ENCODE results near the gene CEP72.

The CEP72 gene

GRCh38 chr5:639584-640213 lies 27.6 kb downstream of the CEP72 start:
- DNase-seq, result no peak

DNA sequence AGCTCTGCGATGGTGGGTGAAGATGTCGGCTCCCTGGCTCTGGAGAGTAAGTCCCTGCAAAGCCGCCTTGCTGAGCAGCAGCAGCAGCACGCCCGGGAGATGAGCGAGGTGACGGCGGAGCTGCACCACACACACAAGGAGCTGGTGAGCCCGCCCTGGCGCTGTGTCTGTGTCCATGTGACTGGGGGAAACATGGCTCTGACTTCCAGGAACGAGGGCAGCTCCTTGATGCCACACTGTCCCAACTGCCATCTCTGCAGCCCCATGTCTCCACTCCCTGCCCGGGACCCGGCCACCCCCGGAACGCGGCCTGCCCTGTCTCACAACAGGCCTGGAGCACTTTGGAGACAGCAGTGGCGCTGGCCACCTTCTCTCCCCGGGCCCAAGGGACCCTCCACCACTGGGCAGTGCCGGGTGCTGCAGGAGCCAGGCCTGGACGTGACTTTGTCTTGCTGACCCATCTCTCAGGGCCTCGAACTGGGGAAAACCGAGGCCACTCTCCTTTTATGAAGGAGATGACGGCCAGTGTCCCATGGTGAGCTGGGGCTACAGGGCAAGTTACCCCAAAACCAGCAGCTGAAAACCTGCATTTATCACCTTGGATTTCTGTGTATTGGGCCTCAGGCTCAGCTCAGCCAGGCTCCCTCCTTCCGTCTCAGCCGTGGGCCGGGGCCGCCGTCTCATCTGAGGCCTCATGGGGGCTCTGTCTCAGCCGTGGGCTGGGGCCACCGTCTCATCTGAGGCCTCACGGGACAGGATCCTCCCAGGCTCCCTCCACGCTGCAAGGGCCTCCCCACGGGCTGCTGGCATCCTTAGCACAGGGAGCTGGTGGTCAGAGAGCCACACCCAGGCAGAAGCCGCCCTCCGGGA lies 28.6 kb downstream of the CEP72 start:
- DNase-seq, result no peak

DNA sequence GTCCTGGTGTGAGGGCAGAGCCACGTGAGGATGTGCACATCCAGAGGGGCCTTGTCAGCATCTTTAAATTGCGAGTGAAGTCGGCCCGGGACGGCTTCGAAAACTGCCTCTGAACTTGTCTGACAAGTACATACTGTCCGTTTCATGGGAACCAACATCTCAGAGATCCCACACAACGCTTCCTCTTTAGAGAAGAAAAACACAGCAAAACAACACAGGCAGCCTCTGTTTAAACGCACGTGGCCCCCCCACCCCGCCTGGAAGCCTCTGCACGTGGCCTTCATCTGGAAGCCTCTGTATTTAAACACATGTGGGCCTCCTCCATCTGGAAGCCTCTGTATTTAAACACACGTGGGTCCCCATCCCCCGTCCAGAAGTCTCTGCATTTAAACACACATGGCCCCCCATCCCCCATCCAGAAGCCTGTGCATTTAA lies 29.2 kb downstream of the CEP72 start:
- DNase-seq, result no peak

DNA sequence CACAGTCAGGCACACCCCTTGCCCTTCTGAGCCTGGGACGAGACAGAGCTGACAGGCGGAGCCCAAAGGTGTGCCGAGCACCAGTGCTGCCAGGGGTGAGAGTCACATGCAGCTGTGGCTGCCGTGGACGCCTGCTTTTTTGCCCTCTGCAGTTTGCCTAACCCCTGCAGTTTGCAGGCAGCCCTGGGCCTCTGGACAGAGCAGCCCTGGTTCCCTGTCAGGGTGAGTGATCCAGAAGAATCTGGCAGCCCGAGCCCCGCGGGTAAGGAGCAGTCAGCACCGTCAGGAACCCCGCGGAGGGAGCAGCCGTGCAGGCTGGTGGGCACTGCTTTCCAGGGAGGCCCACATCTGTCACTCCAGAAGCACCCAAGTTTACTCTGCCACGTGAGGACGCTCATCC lies 30.3 kb downstream of the CEP72 start:
- no peak for DNase-seq

- DNase-seq, result no peak
Measured at GRCh38 chr5:643351-643801, 31.2 kb downstream of the CEP72 start.

DNA sequence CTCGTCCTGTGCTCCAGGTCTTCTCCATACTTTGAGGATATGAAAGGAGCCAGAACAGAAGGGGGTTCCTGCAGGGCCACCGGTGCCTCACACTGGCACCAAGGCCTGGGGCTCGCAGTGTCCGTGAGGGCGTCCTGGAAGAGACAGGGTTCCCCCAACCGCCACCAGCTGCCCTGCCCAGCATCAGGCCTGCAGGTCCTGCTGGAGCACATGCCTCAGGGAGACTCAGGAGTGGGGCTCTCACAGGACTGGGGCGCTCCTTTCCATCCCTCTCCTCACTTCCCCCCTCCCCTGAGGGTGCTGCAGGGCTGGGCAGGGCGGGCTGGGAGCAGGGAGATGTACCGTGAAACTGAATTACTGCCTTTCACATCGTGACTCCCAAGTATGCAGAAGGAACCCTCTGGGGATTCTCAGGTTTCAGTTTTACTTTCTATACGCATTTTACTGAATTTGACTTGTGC lies 31.7 kb downstream of the CEP72 start:
- no peak for DNase-seq

DNA sequence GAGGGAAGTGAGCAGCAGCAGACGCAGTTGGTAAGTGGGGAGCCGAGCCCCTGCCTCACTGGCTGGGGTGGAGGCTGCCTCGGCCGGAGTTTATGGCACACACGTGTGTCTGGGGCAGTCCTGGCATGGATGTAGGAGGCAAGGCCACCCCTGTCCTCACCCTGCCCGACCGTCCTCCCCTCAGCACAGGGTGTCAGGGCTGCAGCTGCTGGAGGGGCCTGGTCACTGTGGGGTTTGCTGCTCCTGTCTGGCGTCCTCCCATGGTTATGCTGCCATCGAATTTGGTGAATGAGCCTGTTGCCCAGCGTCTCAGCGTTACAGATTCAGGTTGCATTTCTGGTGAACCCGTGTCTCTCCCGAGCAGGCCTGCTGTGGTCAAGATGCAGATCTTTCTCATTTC lies 32.4 kb downstream of the CEP72 start:
- no peak for DNase-seq

DNA sequence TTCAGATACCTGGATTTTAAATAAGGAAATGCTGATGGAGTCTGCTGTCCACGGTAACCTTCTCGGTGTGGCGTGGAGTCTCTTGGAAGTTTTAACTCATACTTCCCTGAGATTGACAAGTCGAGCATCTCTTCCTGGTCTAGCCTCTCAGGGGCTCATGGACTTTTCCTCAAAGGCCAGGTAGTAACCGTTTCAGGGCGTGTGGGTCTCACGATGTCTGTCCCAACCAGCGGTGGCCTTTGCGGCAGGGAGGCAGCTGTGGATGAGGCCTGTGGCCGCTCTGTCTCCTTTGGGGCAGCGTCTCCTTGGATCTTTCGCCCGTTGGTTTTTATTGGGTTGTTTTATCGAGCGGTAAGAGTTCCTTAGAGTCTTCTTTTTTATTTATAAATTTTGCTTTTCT lies 32.8 kb downstream of the CEP72 start:
- no peak for DNase-seq

GRCh38 chr5:645421-645820 lies 33.3 kb downstream of the CEP72 start:
- no peak for DNase-seq

- no peak for DNase-seq
Measured at GRCh38 chr5:646396-647201, 34.5 kb downstream of the CEP72 start.

DNA sequence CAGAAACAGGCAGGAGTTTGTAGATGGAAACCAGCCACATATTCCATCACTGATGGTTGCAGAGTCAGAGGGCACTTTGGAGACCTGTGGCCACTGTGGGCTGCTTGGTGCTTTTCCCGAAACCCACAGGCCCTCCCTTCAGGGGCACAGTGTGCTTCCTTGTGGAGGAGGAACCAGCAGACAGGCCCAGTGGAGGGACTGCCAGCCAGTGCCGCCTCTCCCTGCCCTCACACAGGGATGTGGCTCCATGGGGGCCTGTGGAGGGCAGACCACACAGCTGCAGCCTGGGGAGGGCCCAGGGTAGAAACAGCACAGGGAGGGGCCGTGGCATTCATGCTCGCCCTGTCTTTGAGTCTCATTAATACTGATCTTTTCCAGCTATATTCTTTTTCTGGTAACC lies 35.2 kb downstream of the CEP72 start:
- no peak for DNase-seq

- DNase-seq, result no peak
Measured at GRCh38 chr5:647727-648126, 35.6 kb downstream of the CEP72 start.

DNA sequence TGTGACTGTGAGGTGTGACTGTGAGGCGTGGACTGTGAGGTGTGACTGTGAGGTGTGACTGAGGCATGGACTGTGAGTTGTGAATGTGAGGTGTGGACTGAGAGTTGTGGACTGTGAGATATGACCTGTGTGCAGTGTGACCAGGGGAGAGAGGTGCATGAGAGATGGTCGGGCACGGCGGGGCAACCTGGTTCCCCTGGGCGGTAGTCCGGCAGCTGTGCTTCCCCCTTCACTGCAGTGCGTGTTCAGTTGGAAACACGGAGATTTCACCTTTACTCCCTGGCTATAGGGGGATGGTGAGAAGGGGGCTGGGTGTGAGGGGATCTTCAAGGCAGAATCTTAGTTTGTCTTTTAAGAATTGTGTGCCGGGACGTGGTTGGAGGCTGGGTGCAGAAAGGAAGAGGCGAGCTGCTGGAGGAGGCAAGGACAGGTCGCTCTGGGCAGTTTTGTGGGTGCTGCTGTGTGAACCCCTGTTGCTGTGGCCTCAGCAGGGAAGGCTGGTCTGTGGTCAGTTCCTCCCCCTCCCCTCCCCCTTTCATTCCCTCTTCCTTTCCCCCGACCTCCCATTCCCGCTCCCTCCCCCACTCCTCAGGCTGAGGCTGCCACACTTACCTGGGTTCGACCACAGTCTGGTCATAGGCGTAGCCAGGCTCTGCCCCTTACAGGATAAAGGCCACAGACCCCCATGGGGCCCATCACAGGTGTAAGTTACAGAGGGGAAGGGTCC lies 39.3 kb downstream of the CEP72 start:
- DNase-seq, result no peak

DNA sequence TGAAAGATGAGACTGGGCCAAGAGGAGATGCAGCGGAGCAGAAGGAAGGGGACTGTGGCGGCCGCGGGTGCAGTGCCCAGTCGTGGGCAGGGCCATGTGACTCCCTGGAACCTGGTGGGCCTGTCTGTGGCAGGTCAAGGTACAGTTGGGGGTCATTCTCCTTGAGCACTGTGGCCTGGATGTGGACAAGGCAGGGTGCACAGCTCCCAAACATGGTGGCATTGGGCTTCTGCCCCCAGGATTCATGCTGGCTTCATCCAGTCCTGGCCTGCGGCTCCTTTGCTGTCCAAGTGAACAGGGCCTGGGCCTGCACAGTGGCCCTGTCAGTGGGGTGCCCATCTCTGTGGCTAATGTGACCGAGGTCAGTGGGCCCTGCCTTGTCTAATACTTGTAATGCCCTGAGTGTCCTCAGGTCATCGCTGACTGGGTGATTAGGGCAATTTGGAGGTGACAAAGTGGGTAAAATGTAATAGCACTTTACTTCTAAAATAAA lies 39.9 kb downstream of the CEP72 start:
- no peak for DNase-seq

DNA sequence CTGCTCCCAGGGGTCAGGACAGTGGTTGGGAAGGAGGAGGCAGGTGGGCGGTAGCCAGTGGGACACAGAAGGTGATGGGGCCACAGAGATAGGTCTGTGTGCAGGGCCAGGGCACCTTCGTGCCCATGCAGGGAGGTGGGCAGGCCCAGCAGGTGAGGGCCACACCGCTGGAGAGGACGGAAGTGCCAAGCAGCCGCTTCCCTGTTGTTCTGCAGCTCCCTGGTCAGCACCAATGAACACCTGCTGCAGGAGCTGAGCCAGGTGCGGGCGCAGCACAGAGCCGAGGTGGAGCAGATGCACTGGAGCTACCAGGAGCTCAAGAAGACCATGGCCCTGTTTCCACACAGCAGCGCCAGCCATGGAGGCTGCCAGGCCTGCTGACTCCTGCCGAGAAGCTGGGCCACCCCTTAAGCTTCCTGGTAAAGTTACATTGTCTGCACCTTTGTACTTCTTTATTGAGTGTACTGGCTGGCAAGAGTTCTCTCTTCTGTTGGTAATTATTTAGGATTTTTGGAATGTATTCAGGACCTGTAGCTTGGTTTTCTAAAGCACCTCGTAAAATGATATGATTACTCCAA lies 40.7 kb downstream of the CEP72 start:
- DNase-seq, result no peak

- DNase-seq, result no peak
Measured at GRCh38 chr5:654071-654778, 42.1 kb downstream of the CEP72 start.

DNA sequence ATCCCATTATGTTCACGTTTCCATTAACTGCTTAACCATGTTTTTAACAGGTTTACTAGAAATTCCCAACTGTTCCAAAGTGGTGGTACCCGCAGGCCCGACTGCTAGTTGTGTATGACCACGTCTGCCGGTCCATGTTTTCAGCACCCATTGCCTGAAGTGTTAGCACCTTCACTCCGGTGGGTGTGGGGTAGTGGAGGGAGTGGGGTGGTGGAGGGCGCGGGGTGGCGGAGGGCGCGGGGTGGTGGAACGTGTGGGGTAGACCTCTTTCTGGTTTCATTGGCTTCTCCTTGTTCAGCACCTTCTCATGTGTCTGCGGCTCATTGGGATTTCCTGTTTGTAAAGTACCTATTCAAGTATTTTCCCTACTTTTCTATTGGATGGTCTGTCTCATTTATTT lies 43.3 kb downstream of the CEP72 start:
- DNase-seq, result no peak

- DNase-seq, result no peak
Measured at GRCh38 chr5:657570-657969, 45.4 kb downstream of the CEP72 start.

GRCh38 chr5:658103-658502 lies 46.0 kb downstream of the CEP72 start:
- DNase-seq, result no peak

DNA sequence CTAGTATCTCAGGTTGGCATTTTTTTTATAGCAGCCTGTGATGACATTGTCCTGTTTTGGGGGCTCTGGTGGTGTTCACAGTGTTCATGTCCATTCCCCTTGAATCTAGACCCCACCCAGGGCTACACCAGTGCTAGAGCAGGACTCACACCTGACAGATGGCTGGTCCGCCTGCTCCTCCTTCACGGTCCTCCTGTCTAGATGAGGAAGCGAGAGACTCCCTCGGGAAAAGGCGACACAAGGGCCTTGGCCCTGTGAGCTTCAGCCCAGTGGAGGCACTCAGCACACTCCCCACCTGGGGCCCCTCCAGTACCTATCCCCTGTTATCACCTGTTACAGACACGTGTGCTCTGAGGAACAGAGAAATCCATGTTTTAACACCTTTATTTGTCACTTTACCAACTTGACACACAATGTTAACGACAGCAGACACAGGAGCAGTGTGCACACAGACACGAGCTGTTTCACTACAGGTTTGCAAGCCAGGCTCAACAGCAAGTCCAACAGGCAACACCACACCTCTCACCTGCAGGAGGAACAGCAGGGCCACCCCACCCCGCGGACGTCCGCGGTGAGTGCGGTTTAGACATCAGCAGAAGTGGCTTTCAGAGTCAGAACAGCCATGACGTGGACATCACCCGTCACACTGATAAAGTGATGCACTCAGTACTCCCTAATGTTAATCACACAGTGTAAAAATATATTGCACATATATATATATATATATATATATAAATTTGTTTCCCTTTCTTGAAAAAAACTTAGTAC lies 47.5 kb downstream of the CEP72 start:
- DNase-seq, result no peak
